ENCODE results near the gene FNDC3B. TPM values are rescaled to one million over a fixed set of nuclear protein-coding genes. Genes with fewer than 3 reads are reported as not detected.
"Not testable (repeated sequence)": the region's sequence is repeated elsewhere in the genome, so short reads cannot be mapped to it uniquely, and the experiment has no call there.

The FNDC3B gene
- total RNA-seq, 2 experiments from 2014 or later: 9.2 to 13.5 TPM

- Mint-ChIP-seq H3K4me1 (ENCODE audit: low read depth) (peaks cover 18% of the 10 kb centered on the region), H3K4me3 (no peak overlapping the region), H3K27me3 (ENCODE audit: low read depth) (no peaks in the 10 kb centered on the region), H3K27ac (no peak overlapping the region), H3K9me3 (no peaks in the 10 kb centered on the region), H3K36me3 (ENCODE audit: low read depth) (peaks cover 1% of the 10 kb centered on the region)
- no peak for DNase-seq
- CTCF ChIA-PET: interaction anchor here (1.0 to 1.7 kb wide), 4 partner anchors 296 to 375 kb away, joined by 4 to 8 read pairs (median 6); no protein-coding TSS in a partner anchor
- intact Hi-C loops (cut with micrococcal nuclease): loop anchor here (5.0 kb wide), 3 partner anchors 224 to 631 kb away; partner anchors contain the start of gene PLD1
Measured at GRCh38 chr3:172036541-172037215, 2.7 kb upstream of the FNDC3B start.

GRCh38 chr3:172038798-172039435 is 461 bp upstream of the FNDC3B start:
- Mint-ChIP-seq H3K27ac (peak overlapping the region; percentile 89), H3K27me3 (ENCODE audit: low read depth) (no peaks in the 10 kb centered on the region), H3K4me3 (peak overlapping the region; percentile 91), H3K9me3 (no peaks in the 10 kb centered on the region), H3K4me1 (ENCODE audit: low read depth) (peaks cover 18% of the 10 kb centered on the region), H3K36me3 (ENCODE audit: low read depth) (peaks cover 1% of the 10 kb centered on the region)
- no peak for DNase-seq
- CTCF ChIA-PET: interaction anchor here (0.8 to 1.6 kb wide), 4 partner anchors 11 to 300 kb away, joined by 3 to 6 read pairs (median 3); no protein-coding TSS in a partner anchor
- intact Hi-C loops (cut with micrococcal nuclease): loop anchor here (1.0 to 5.0 kb wide), 9 partner anchors 7 to 711 kb away; partner anchors contain the start of genes ECT2 and PLD1

DNA sequence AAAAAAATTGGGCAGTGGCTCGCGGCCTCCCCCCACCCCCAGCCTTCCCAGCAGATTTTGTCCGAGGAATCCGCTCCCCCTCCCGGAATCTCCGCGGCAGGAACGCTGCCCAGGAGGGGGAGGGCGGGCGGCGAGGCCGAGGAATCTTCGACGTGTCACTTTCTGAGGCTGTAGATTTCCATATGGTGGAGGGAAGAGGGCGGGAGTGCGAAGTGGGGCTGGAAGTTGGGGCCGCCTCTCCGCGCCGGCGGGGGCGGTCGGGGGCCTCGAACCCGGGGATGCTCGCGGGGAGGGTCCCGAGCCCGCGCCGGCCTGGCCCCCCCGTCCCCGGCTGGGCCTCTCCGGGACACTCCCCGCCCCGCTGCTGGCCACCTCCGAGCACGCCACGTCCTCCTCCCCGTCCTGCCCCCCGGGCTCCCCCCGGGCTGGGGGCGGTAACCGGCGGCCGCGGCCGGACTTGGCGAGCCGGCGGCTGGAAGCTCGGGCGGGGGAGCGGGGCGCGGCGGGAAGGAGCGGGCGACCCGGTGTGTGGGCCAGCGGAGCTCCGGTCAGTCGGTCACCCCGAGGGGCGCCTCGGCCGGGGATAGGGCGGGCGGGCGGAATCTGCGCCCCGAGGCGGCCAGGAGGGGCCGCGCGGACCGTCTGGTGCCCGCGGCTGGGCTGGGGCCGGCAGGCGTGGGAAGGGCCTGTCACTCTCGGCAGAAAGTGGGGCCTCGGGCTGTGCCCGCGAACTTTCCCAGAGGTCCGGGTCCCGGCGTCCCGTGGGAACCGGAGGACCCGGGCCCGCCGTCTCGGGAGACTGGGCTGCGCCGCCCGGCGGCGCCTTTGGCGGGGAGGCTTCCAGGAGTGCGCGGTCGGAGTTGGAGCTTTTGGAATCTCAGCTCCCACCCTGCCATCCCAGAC is 951 bp downstream of the FNDC3B start:
- Mint-ChIP-seq H3K9me3 (no peaks in the 10 kb centered on the region), H3K4me1 (ENCODE audit: low read depth) (peaks cover 24% of the 10 kb centered on the region), H3K4me3 (peak overlapping the region; percentile 91), H3K36me3 (ENCODE audit: low read depth) (peaks cover 1% of the 10 kb centered on the region), H3K27ac (peak overlapping the region; percentile 50), H3K27me3 (ENCODE audit: low read depth) (no peaks in the 10 kb centered on the region)
- intact Hi-C loops (cut with micrococcal nuclease): loop anchor here (10.0 kb wide), 1 partner anchor 796 kb away; no protein-coding TSS in a partner anchor
- CTCF ChIA-PET: interaction anchor here (0.5 to 0.6 kb wide), 3 partner anchors 230 to 863 kb away, joined by 3 read pairs; no protein-coding TSS in a partner anchor
- DNase-seq: peak; percentile 28

DNA sequence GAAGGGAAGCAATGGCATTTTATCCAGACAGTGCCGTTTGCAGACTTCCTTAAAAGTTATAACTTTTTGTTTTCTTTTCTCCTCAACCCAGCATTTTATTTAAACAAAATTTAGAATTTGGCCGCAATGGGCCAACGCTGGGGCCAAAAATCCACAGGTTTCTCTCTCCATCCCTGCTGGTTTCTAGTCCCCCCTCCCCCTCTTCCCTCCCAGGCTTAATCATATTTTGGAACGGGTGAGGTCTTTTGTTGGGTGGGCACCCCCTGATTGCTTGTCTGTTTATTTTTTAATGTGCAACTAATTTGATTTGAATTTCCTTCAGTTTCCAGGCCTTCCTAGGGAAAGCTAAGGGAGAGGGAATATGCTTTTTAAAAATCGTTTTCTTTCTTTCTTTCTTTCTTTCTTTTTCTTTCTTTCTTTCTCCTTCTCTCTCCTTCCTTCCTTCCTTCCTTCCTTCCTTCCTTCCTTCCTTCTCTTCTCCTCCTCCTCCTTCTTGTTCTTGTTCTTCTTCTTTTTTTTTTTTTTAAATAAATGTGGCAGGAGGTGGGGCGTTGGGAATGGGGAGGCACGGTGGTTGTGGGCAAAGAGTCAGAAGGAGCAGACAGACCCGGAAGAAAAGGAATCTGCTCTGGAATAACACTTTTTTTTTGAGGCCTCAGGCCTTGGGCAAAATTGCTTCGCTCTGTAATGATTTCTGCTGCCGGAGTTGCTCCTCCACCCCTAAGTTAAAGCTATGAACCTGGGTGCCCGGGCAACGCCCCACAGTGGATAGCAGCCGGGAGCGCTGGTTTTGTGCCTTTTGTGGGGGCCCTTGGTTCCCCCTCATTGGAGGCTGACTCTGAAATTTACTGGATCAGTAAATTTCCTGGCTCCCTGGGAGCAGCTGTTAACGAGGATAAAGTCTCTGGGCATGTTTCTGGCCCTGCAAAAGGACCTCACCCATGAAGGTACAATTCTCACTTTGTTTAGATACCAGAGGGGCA is 1.9 kb downstream of the FNDC3B start:
- Mint-ChIP-seq H3K36me3 (ENCODE audit: low read depth) (peaks cover 1% of the 10 kb centered on the region), H3K4me3 (peak overlapping the region; percentile 66), H3K27ac (peak overlapping the region; percentile 41), H3K27me3 (ENCODE audit: low read depth) (no peaks in the 10 kb centered on the region), H3K9me3 (no peaks in the 10 kb centered on the region), H3K4me1 (ENCODE audit: low read depth) (peaks cover 30% of the 10 kb centered on the region)
- DNase-seq: no peak
- intact Hi-C loops (cut with micrococcal nuclease): loop anchor here (10.0 kb wide), 1 partner anchor 796 kb away; no protein-coding TSS in a partner anchor
- CTCF ChIA-PET: interaction anchor here (0.5 to 1.0 kb wide), 6 partner anchors 42 to 864 kb away, joined by 3 to 4 read pairs (median 3); no protein-coding TSS in a partner anchor

DNA sequence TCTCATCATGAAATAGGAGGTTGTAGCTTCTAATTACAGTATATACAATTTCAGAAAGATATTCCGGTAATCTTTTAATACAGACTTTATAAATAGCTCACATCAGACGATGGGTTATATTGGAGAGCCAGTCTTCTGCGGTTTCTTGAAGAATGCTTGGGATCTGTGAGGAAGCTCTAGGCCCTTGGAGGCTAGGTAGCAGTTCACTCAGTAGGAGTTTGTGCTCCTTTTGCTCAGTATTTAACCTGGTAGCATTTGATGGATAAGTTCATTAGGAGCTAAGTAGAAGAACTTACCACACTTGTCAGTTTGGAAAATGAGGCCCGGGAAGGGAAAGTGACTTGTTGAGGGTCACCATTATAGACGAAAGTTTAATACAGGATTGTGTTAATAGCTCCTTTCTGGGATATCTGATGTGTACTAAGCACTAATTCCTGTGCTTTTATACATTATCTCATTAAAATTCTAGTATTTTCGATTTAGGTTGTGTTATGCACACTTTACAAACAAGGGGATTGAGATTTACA is 2.8 kb downstream of the FNDC3B start:
- Mint-ChIP-seq H3K9me3 (no peaks in the 10 kb centered on the region), H3K4me1 (ENCODE audit: low read depth) (peaks cover 36% of the 10 kb centered on the region), H3K27me3 (ENCODE audit: low read depth) (no peaks in the 10 kb centered on the region), H3K4me3 (no peak overlapping the region), H3K36me3 (ENCODE audit: low read depth) (peaks cover 1% of the 10 kb centered on the region), H3K27ac (no peak overlapping the region)
- CTCF ChIA-PET: interaction anchor here (0.6 to 1.0 kb wide), 4 partner anchors 43 to 121 kb away, joined by 3 to 4 read pairs (median 3); no protein-coding TSS in a partner anchor
- DNase-seq: no peak
- intact Hi-C loops (cut with micrococcal nuclease): loop anchor here (10.0 kb wide), 1 partner anchor 797 kb away; no protein-coding TSS in a partner anchor

GRCh38 chr3:172042663-172043179 is 3.3 kb downstream of the FNDC3B start:
- peaks cover 37% of the 10 kb centered on the region for H3K4me1 Mint-ChIP-seq (ENCODE audit: low read depth)
- intact Hi-C loops (cut with micrococcal nuclease): loop anchor here (10.0 kb wide), 1 partner anchor 798 kb away; no protein-coding TSS in a partner anchor
- not testable (repeated sequence) for H3K4me3 Mint-ChIP-seq; H3K27me3 Mint-ChIP-seq (ENCODE audit: low read depth); DNase-seq; H3K9me3 Mint-ChIP-seq; H3K27ac Mint-ChIP-seq; H3K36me3 Mint-ChIP-seq (ENCODE audit: low read depth)
- CTCF ChIA-PET: interaction anchor here (0.6 to 1.0 kb wide), 2 partner anchors 76 to 121 kb away, joined by 3 read pairs; no protein-coding TSS in a partner anchor

DNA sequence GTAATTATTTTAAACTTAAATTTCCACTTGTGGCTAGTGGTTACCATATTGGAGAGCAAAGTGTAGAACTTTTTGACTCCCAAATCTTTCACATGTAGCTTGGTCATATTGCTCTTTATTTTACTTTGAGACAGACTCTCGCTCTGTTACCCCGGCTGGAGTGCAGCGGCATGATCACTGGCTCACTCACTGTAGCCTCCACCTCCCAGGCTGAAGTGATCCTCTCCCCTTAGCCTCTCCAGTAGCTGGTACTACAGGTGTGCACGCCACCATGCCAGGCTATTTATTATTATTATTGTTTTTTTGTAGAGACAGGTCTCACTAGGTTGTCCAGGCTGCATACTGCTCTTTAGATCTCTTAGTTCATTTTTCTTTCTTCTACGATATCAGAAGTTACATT is 3.9 kb downstream of the FNDC3B start:
- CTCF ChIA-PET: no interaction called here
- no peak overlapping the region for H3K27ac Mint-ChIP-seq
- no peaks in the 10 kb centered on the region for H3K27me3 Mint-ChIP-seq (ENCODE audit: low read depth)
- H3K9me3 Mint-ChIP-seq: peaks cover 2% of the 10 kb centered on the region
- H3K4me1 Mint-ChIP-seq (ENCODE audit: low read depth): peaks cover 34% of the 10 kb centered on the region
- no peak overlapping the region for H3K4me3 Mint-ChIP-seq
- H3K36me3 Mint-ChIP-seq (ENCODE audit: low read depth): peaks cover 1% of the 10 kb centered on the region
- no peak for DNase-seq
- intact Hi-C loops (cut with micrococcal nuclease): loop anchor here (10.0 kb wide), 1 partner anchor 798 kb away; no protein-coding TSS in a partner anchor

- no peak for DNase-seq
- H3K4me1 Mint-ChIP-seq (ENCODE audit: low read depth): peaks cover 32% of the 10 kb centered on the region
- no peak overlapping the region for H3K4me3 Mint-ChIP-seq
- intact Hi-C loops (cut with micrococcal nuclease): loop anchor here (10.0 kb wide), 1 partner anchor 799 kb away; no protein-coding TSS in a partner anchor
- peaks cover 1% of the 10 kb centered on the region for H3K36me3 Mint-ChIP-seq (ENCODE audit: low read depth)
- H3K27me3 Mint-ChIP-seq (ENCODE audit: low read depth): no peaks in the 10 kb centered on the region
- H3K27ac Mint-ChIP-seq: no peak overlapping the region
- CTCF ChIA-PET: no interaction called here
- H3K9me3 Mint-ChIP-seq: peaks cover 2% of the 10 kb centered on the region
Measured at GRCh38 chr3:172043766-172044165, 4.4 kb downstream of the FNDC3B start.

- peaks cover 4% of the 10 kb centered on the region for H3K36me3 Mint-ChIP-seq (ENCODE audit: low read depth)
- DNase-seq: no peak
Measured at GRCh38 chr3:172044833-172045585, 5.6 kb downstream of the FNDC3B start.

More at GRCh38 chr3:172044833-172045585, 5.6 kb downstream of the FNDC3B start:
- no peak overlapping the region for H3K27ac Mint-ChIP-seq
- CTCF ChIA-PET: interaction anchor here (1.0 kb wide), 1 partner anchor 9 kb away, joined by 5 read pairs; no protein-coding TSS in a partner anchor
- H3K9me3 Mint-ChIP-seq: peaks cover 2% of the 10 kb centered on the region
- H3K27me3 Mint-ChIP-seq (ENCODE audit: low read depth): no peaks in the 10 kb centered on the region
- intact Hi-C loops (cut with micrococcal nuclease): loop anchor here (10.0 kb wide), 1 partner anchor 800 kb away; no protein-coding TSS in a partner anchor
- H3K4me1 Mint-ChIP-seq (ENCODE audit: low read depth): peaks cover 33% of the 10 kb centered on the region
- no peak overlapping the region for H3K4me3 Mint-ChIP-seq
